Activated B cell treated with CpG ODN at 0.5 μM for 24 hours (primary cell): ENCODE data around the gene SLC37A1. TPM values are rescaled to one million over a fixed set of nuclear protein-coding genes. Genes with fewer than 3 reads are reported as not detected.

Source experiments
- ATAC-seq: fragments of 200-7000 bp; cut with Tn5 transposase; one replicate; pipeline ENCODE4 v1.10.0; 2021; ENCODE audit warnings: low read depth, mild to moderate bottlenecking, moderate library complexity
- CTCF ChIA-PET: fragments of 350-600 bp; sonication (Branson Sonifier 250); formaldehyde crosslinking; loops from one replicate; lab custom pipeline; 2021; ENCODE audit warnings: antibody characterized with exemption; lab: Charles Lee
- POLR2A ChIA-PET: fragments of 350-600 bp; sonication (Branson Sonifier 250); formaldehyde crosslinking; loops from one replicate; lab custom pipeline; 2021; ENCODE audit warnings: antibody characterized with exemption; lab: Charles Lee
- DNase-seq: peaks from one replicate; pipeline ENCODE4 v3.0.0; 2022
- H3K27ac Mint-ChIP-seq: one replicate; pipeline ENCODE4 v1.8.0; 2020; ENCODE audit warnings: mixed read lengths
- H3K27me3 Mint-ChIP-seq: one replicate; pipeline ENCODE4 v1.8.0; 2021; ENCODE audit warnings: mixed read lengths
- H3K36me3 Mint-ChIP-seq: one replicate; pipeline ENCODE4 v1.8.0; 2021; ENCODE audit warnings: low read depth, mixed read lengths
- H3K4me1 Mint-ChIP-seq: one replicate; pipeline ENCODE4 v1.8.0; 2021; ENCODE audit warnings: mixed read lengths
- H3K4me3 Mint-ChIP-seq: one replicate; pipeline ENCODE4 v1.8.0; 2020; ENCODE audit warnings: mild to moderate bottlenecking, mixed read lengths
- H3K9me3 Mint-ChIP-seq: one replicate; pipeline ENCODE4 v1.8.0; 2020; ENCODE audit warnings: mixed read lengths
- intact Hi-C: fragments of 100-400 bp; cut with micrococcal nuclease; formaldehyde crosslinking; loops from one replicate; pipeline ENCODE4 v1.15.1; 2024
- total RNA-seq: library from RNA; stranded (reverse); gene quantifications from 2 replicates; pipeline ENCODE4 v1.2.3, GENCODE V29; 2022
- TF ChIP-seq, protein P1 (sequence below): fragments of 200-600 bp; IDR thresholded peaks from one replicate; pipeline ENCODE4 v1.8.0; 2022; ENCODE audit warnings: antibody characterized with exemption, mild to moderate bottlenecking

Gene SLC37A1
- total RNA-seq, 1 donor from 2014 or later: 47.9 TPM

DNA sequence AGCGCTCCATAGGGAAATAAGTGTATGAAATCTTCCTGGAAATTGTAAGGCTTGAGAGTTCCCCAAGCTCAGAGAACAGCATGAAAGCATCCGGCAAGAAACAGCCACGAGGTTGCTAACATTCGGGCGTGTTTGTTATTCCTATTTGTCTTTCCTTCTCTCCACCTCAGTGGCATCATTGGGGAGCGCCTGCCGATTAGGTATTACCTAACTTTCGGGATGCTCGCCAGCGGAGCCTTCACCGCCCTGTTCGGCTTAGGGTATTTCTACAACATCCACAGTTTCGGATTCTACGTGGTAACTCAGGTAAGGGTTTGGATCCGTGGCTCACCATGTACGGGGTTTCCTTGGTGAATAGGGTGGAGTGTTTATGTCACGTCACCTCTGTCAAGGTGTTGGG, 25.7 kb downstream of the SLC37A1 start:
- TF ChIP-seq, protein P1, sequence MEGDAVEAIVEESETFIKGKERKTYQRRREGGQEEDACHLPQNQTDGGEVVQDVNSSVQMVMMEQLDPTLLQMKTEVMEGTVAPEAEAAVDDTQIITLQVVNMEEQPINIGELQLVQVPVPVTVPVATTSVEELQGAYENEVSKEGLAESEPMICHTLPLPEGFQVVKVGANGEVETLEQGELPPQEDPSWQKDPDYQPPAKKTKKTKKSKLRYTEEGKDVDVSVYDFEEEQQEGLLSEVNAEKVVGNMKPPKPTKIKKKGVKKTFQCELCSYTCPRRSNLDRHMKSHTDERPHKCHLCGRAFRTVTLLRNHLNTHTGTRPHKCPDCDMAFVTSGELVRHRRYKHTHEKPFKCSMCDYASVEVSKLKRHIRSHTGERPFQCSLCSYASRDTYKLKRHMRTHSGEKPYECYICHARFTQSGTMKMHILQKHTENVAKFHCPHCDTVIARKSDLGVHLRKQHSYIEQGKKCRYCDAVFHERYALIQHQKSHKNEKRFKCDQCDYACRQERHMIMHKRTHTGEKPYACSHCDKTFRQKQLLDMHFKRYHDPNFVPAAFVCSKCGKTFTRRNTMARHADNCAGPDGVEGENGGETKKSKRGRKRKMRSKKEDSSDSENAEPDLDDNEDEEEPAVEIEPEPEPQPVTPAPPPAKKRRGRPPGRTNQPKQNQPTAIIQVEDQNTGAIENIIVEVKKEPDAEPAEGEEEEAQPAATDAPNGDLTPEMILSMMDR: no peak
- ChIA-PET POLR2A (no interaction called here), CTCF (interaction anchor here (0.6 to 5.0 kb wide), 3 partner anchors 202 to 408 kb away, joined by 3 to 39 read pairs (median 8); no protein-coding TSS in a partner anchor)
- no peak overlapping the region for H3K4me3 Mint-ChIP-seq
- no peaks in the 10 kb centered on the region for H3K9me3 Mint-ChIP-seq
- DNase-seq (no peak), ATAC-seq (no peak)
- no peaks in the 10 kb centered on the region for H3K27me3 Mint-ChIP-seq
- H3K36me3 Mint-ChIP-seq: peaks cover 80% of the 10 kb centered on the region
- peaks cover 35% of the 10 kb centered on the region for H3K4me1 Mint-ChIP-seq
- H3K27ac Mint-ChIP-seq: no peak overlapping the region
- intact Hi-C loops: loop anchor here (5.0 to 10.0 kb wide), 2 partner anchors 312 to 535 kb away; no protein-coding TSS in a partner anchor

DNA sequence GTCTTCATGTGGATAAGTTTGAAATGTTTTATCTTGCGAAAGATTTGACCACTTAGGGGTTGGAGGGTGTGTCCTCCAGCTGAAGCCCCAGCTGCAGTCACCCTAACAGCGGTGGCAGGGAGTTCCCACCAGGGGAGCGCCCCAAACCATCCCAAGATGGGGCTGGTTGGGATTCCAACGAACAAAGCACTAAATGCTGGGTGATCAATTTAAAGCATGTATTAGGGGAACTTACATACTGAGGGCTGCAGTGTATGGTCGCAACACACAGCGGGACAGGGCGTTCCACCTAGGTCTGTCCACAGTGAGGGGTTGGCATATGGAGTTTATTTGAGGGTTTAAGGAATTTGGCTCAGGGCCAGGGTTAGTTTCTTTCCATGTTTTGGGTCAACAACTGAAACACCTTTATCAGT, 26.3 kb downstream of the SLC37A1 start:
- ChIA-PET POLR2A (no interaction called here), CTCF (no interaction called here)
- no peak for ATAC-seq
- intact Hi-C loops: loop anchor here (5.0 to 10.0 kb wide), 2 partner anchors 313 to 535 kb away; no protein-coding TSS in a partner anchor
- Mint-ChIP-seq H3K36me3 (peaks cover 86% of the 10 kb centered on the region), H3K27ac (no peak overlapping the region), H3K9me3 (no peaks in the 10 kb centered on the region), H3K4me1 (peaks cover 29% of the 10 kb centered on the region), H3K4me3 (no peak overlapping the region), H3K27me3 (no peaks in the 10 kb centered on the region)
- no peak for DNase-seq
- TF ChIP-seq, protein P1: no peak

GRCh38 chr21:42540396-42540795, 26.7 kb downstream of the SLC37A1 start:
- Mint-ChIP-seq H3K4me3 (no peak overlapping the region), H3K36me3 (peaks cover 90% of the 10 kb centered on the region), H3K27me3 (no peaks in the 10 kb centered on the region), H3K27ac (no peak overlapping the region), H3K4me1 (peaks cover 28% of the 10 kb centered on the region), H3K9me3 (no peaks in the 10 kb centered on the region)
- ATAC-seq: no peak
- DNase-seq: no peak
- TF ChIP-seq, protein P1: no peak
- intact Hi-C loops: no loop called here
- CTCF ChIA-PET: interaction anchor here (1.0 kb wide), 1 partner anchor 395 kb away, joined by 3 read pairs; no protein-coding TSS in a partner anchor
- POLR2A ChIA-PET: interaction anchor here (0.6 kb wide), 1 partner anchor 85 kb away, joined by 4 read pairs; no protein-coding TSS in a partner anchor

GRCh38 chr21:42541174-42541573, 27.5 kb downstream of the SLC37A1 start:
- no peaks in the 10 kb centered on the region for H3K9me3 Mint-ChIP-seq
- ChIA-PET CTCF (interaction anchor here (1.0 kb wide), 1 partner anchor 396 kb away, joined by 3 read pairs; no protein-coding TSS in a partner anchor), POLR2A (no interaction called here)
- peaks cover 92% of the 10 kb centered on the region for H3K36me3 Mint-ChIP-seq
- H3K27ac Mint-ChIP-seq: no peak overlapping the region
- no peak for DNase-seq
- no peaks in the 10 kb centered on the region for H3K27me3 Mint-ChIP-seq
- H3K4me3 Mint-ChIP-seq: no peak overlapping the region
- intact Hi-C loops: no loop called here
- TF ChIP-seq, protein P1: no peak
- no peak for ATAC-seq
- H3K4me1 Mint-ChIP-seq: peaks cover 20% of the 10 kb centered on the region

DNA sequence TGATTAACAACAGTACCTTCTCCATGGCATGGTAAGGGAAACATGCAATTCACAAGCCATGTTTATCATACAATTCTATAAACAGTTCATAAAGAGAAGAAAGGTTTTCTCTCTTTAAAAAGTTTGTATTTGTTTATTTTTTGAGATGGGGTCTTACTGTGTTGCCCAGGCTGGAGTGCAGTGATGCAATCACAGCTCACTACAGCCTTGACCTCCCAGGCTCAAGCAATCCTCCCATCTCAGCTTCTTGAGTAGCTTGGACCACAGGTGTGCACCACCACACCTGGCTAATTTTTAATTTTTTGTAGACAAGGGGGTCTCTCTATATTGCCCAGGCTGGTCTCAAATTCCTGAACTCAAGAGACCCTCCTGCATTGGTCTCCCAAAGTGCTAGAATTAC, 28.0 kb downstream of the SLC37A1 start:
- H3K27me3 Mint-ChIP-seq: no peaks in the 10 kb centered on the region
- no peak overlapping the region for H3K4me3 Mint-ChIP-seq
- no peak overlapping the region for H3K27ac Mint-ChIP-seq
- ChIA-PET POLR2A (no interaction called here), CTCF (no interaction called here)
- intact Hi-C loops: no loop called here
- peaks cover 92% of the 10 kb centered on the region for H3K36me3 Mint-ChIP-seq
- ATAC-seq: no peak
- no peaks in the 10 kb centered on the region for H3K9me3 Mint-ChIP-seq
- H3K4me1 Mint-ChIP-seq: peaks cover 16% of the 10 kb centered on the region
- DNase-seq: no peak
- TF ChIP-seq, protein P1: no peak
